Measurements from ENCODE around the gene SELE.

DNA sequence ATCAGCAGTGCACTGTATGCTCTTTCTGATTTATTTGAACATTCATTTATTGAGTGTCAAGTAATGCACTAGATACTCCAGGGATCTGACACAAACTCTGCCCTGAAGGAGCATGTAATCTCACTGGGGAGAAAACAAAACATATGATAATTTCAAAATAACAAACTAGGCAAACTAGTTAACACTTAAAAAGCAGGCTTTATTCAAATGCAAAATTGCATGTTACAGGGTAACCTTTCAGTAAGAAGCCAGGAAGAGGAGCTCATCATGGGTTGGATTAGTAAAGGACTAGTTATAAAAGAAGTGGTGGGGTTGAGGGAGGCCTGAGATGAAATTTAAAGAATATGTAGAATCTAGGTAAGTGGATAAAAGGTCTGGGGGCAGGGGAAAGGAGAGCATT is 43.4 kb downstream of the SELE start:
- TF ChIP-seq POLR2AphosphoS5 (IDR thresholded peaks at IDR 0.05; ENCODE audit: low read depth, low read length) = no peak
- TF ChIP-seq TAF1 (IDR thresholded peaks at IDR 0.05; ENCODE audit: low read depth, low read length) = no peak
- no peak for TF ChIP-seq POLR2A (IDR thresholded peaks at IDR 0.05; ENCODE audit: low read depth, low read length)
- TF ChIP-seq PAX5 (IDR thresholded peaks at IDR 0.05; ENCODE audit: insufficient read depth, low read length, severe bottlenecking) = no peak
- no peak for TF ChIP-seq SPI1 (IDR thresholded peaks at IDR 0.05; ENCODE audit: low read depth, low read length)
- TF ChIP-seq POU2F2 (IDR thresholded peaks at IDR 0.05; ENCODE audit: low read depth, low read length) = no peak
